Fibroblast of peridontal ligament (primary cell): ENCODE measurements around the gene SHISAL1.
A peak's percentile ranks its signal among the peaks of the same experiment; 100 is the strongest.

Source experiments
- DNase-seq: peaks from one replicate; pipeline ENCODE4 v3.0.0-alpha.2; 2010; ENCODE audit errors: extremely low read depth

The SHISAL1 gene

DNA sequence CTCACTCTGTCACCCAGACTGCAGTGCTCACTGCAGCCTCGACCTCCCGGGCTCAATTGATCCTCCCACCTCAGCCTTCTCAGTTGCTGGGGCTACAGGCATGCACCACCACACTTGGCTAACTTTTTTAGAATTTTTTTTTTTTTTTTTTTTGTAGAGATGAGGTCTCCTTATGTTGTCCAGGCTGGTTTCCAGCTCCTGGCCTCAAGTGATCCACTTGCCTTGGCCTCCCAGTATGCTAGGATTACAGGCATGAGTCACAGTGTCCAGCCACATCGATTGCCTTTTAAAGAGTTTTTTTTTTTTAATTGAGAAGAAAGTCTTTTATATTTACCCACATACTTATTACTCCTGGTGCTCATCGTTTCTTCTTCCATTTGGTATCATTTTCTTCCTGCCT, 102.0 kb downstream of the SHISAL1 start:
- peak; percentile 82 for DNase-seq

- no peak for DNase-seq
Measured at GRCh38 chr22:44209343-44209742, 103.4 kb downstream of the SHISAL1 start.

DNA sequence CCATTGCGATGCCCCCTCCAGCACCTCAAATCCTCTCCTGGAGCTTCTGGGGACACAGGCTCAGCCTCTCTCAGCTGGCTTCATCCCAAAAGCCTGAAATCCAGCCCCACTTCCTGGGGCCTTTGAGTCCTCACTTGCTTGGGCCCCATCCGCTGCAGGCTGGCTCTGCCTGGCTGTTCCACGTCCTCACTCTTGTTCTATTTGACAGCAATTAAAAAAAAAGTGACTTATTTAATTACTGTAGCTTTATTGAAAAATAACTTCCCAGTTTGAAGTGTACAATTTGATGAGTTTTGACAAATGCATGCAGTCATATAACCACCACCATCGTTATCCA, 104.8 kb downstream of the SHISAL1 start:
- no peak for DNase-seq

GRCh38 chr22:44207173-44207980, 105.4 kb downstream of the SHISAL1 start:
- no peak for DNase-seq

DNA sequence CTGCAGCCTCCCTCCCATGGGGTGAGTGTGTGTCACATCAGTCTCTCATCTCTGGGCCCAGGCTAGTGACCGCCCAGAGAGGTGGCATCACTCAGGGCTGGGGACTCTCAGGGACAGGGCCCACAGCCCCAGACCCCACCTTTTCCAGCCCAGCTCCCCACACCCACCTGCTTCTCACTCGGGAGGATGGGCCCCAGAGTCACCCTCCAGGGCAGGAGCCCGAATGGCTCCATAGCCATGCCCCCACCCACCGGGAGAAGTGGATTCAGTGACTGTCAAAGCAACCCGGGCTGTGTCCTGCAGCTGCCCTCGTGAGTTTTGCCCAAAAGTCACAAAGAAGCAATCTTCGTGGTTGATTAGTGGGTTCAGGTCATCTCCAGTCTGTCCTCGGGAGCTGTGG, 106.1 kb downstream of the SHISAL1 start:
- no peak for DNase-seq

DNA sequence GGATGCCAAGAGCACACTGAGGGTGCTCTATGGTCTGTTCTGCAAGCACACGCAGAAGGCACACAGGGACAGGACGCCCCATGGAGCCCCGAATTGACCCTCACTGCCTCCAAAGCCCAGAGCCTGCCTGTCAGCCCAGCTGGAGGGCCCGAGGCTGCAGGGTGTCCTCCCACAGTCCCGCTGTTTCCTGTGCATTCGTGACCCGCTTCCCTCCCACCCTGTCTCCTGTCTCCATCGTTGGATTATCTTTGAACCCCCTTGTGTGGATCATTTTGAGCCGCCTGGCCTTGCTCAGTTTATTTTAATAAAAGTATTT, 106.5 kb downstream of the SHISAL1 start:
- no peak for DNase-seq

DNA sequence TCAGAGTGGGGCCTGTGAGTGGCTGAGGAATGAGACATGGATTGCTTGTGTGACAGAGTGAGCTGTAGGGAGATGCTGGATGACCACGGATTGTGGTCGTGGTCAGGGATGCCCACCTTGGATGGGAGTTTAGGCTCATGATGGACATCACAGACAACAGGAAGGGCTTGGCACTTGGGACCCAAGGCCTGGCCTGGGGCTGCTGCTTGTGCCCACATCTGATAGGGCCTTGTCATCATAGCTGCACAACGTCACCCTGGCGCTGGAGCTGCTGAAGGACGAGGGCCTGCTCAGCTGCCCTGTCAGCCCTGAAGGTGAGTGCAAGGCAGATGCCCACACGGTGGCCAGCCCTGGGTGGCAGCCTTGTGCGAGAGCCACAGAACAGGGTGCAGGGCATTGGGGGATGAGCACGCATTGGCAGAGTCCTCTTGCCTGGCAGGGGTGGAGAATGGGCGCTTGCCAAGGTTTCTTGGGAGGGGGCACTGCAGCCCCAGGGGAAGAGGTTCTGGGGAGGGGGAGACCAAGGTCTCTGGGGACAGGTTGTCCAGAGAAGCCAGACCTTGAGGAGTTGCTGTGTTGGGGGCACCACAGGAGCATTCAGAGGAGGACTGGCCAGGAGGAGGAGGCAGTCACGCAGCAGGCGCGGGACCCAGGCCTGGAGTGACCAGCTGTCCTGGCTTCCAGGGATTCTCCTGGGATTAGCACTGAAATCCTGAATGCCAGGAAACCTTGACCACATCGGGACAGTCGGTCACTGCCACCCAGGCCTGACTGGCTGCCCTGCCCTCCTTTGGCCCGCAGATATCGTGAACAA, 107.0 kb downstream of the SHISAL1 start:
- no peak for DNase-seq

- no peak for DNase-seq
Measured at GRCh38 chr22:44204739-44205515, 107.8 kb downstream of the SHISAL1 start.

DNA sequence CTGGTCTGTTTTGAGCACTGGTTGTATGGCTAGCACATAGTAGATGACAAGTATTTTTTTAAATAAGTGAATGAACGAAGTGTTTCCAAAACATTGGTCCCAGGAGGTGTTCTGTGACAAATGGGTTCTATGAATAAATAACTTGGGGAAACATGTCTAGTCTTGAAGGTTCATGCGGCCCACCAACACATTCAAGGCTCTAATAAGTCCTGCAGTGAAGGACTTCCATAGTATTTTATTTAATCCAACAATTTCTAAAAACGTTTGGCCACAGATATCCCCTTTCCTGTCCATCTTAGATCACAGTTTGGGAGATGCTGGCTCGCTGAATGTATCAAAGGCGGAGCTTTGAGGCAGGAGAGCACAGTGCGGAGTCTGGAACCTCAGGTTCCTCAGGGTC, 109.5 kb downstream of the SHISAL1 start:
- no peak for DNase-seq

- DNase-seq, result peak; percentile 94
Measured at GRCh38 chr22:44202261-44202789, 110.4 kb downstream of the SHISAL1 start.

- DNase-seq, result no peak
Measured at GRCh38 chr22:44201665-44202064, 111.1 kb downstream of the SHISAL1 start.

DNA sequence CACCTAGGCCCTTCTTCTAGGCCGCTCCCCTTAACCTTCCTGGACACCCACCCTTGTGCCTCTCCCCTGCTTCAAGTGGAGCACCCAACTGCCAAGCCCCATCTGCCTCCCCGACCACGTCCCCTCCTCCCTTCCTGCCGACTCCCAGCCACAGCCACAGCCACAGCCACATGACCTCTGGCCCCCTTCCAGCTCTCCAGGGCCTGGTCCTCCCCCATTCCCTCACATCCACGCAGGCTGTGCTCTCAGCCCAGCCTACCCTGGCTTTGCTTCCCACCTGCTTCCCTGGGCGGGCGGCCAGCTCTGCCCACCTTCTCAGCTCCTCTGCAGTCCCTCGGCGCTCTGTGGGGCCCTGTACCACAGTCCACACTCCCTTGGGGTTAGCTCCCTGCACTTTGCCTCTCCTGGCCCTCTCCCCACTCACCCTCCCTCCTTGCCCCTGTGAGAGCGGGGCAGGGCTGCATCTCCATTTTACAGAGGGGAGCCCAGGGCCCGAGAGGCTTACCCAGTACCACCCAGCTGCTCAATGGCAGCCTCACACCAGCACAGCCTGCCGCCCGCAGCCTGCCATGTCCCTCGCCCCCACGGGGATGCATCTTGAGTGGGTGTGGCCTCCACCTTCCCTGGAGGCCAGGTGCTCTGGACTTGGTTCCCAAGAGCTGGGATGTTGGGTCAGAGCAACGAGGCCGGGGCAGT, 111.7 kb downstream of the SHISAL1 start:
- DNase-seq, result no peak

- no peak for DNase-seq
Measured at GRCh38 chr22:44200451-44200850, 112.3 kb downstream of the SHISAL1 start.

DNA sequence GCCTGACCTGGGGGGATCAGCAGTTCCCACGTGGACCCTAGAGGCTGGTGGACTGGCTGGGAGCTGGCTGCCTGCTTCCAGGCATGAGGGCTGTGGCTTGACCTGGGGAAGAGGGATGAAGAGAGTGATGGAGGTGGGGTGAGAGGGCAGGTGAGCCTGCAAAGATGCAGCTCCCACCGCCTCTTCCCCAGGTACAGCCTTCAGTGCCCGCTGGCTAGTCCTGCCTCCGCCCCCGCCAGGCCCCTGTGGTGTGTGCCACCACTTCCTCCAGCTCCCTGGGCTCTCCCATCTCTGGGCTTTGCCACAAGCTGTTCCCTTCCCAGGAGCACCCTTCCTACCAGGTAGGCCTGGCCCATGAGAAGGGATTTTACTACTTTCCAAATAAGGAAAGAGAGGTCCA, 112.9 kb downstream of the SHISAL1 start:
- DNase-seq, result no peak

- DNase-seq, result no peak
Measured at GRCh38 chr22:44199164-44199563, 113.6 kb downstream of the SHISAL1 start.

DNA sequence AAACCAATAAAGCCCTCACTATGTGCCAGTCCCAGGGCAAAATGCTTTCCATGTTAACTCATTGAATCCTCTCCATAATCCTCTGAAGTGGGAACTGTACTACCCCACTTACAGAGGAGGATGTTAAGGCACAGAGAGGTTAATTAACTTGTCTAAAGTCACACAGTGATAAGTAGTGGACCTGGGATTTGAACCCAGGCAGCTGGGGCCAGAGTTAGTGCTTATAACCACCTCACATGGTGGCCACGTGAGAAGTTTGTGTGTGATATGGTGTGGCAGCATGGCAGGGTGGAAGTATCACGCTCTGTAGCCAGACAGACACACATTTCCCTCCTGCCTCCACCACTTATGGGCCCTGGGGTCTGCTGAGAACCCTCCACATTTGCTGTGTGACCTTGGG, 115.5 kb downstream of the SHISAL1 start:
- no peak for DNase-seq

DNA sequence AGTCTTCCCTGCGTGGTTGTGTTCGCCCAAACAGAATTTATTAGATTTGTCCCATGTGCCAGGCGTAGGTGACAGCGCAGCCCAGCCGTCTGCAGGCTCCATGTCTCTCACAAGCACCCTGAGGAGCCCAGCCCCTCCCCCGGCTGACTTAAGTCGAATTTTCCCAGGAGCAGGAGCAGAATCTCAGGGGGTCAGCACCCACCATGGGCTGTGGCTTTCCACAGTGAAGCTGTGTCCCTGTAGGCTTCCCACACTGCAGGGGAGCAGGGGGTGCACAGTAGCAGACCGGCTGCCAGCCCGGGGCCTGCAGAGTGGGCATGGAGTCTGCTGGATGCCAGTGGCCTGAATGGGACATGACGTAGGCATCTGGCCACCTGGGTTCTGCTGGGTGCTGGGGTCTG, 116.0 kb downstream of the SHISAL1 start:
- no peak for DNase-seq

- DNase-seq, result no peak
Measured at GRCh38 chr22:44196241-44196640, 116.5 kb downstream of the SHISAL1 start.

DNA sequence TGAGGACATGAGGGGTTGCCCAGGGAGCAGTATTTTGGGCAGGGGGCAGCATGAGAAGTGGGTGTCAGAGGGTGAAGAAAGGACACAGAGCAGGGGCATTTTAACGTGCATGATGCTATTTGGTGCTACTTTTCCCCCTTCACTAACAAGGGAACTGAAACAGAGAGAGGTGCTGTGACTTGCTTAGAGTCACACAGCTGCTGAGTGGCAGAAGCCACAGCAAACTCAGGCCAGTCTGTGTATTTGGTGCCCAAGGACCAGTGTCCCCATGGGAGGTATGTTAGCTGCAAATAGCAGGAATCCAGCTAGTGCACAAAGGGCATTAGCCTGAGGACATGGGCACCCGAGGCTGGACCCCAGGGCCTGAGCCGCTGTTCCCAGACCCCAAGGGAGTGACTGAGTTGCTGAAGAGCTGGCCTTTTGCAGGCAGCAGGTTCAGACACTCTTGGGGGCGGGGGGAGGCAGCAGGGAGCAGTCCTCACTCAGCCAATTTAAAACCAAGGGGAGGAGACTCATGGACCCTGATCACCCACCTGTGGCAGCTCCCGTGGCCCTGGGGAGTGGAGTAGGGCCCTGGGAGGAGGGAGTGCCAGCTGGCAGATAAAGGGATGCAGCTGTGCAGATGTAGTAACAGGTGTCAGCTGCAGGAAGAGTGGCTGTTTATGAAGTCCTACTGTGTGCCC, 117.4 kb downstream of the SHISAL1 start:
- DNase-seq, result no peak

- no peak for DNase-seq
Measured at GRCh38 chr22:44194569-44194968, 118.2 kb downstream of the SHISAL1 start.
